Hepatocyte (in vitro differentiated cells): Measurements from ENCODE around the gene SMIM44. TPM values are rescaled to one million over a fixed set of nuclear protein-coding genes. Genes with fewer than 3 reads are reported as not detected.

Experiments
- DNase-seq: peaks from one replicate; pipeline ENCODE4 v3.0.0-alpha.2; 2016; ENCODE audit warnings: low spot score
- H2AFZ ChIP-seq: fragments of 200-600 bp; sonication (generic); 2 replicates; pipeline ENCODE4 v1.6.0; 2016; ENCODE audit warnings: antibody characterized with exemption, mild to moderate bottlenecking
- H3K27ac ChIP-seq: fragments of 200-600 bp; sonication (generic); 2 replicates; pipeline ENCODE4 v1.5.1; 2016; ENCODE audit warnings: mild to moderate bottlenecking
- H3K27me3 ChIP-seq: fragments of 200-600 bp; sonication (generic); 2 replicates; pipeline ENCODE4 v1.6.1; 2016
- H3K36me3 ChIP-seq: fragments of 200-600 bp; sonication (generic); replicated peaks from 2 replicates; pipeline ENCODE4 v1.5.1; 2016; ENCODE audit warnings: low read depth; ENCODE audit not compliant: insufficient read depth
- H3K4me1 ChIP-seq: fragments of 200-600 bp; sonication (generic); 2 replicates; pipeline ENCODE4 v1.5.1; 2016; ENCODE audit warnings: mild to moderate bottlenecking, moderate library complexity; ENCODE audit not compliant: insufficient read depth
- H3K4me2 ChIP-seq: fragments of 200-600 bp; sonication (generic); 2 replicates; pipeline ENCODE4 v1.6.0; 2016
- H3K4me3 ChIP-seq: fragments of 200-600 bp; sonication (generic); 2 replicates; pipeline ENCODE4 v1.5.1; 2016; ENCODE audit warnings: mild to moderate bottlenecking
- H3K79me2 ChIP-seq: fragments of 200-600 bp; sonication (generic); 2 replicates; pipeline ENCODE4 v1.6.0; 2017; ENCODE audit warnings: mild to moderate bottlenecking
- H3K9me2 ChIP-seq: fragments of 200-600 bp; sonication (generic); replicated peaks from 2 replicates; pipeline ENCODE4 v1.6.0; 2017; ENCODE audit warnings: mild to moderate bottlenecking; ENCODE audit not compliant: insufficient read depth
- H3K9me3 ChIP-seq: fragments of 200-600 bp; sonication (generic); 2 replicates; pipeline ENCODE4 v1.5.1; 2016; ENCODE audit warnings: low read depth, mild to moderate bottlenecking
- H4K20me1 ChIP-seq: fragments of 200-600 bp; sonication (generic); 2 replicates; pipeline ENCODE4 v1.6.0; 2016; ENCODE audit warnings: mild to moderate bottlenecking; ENCODE audit not compliant: insufficient read depth, poor library complexity, severe bottlenecking
- EZH2 ChIP-seq: fragments of 200-600 bp; sonication (generic); IDR thresholded peaks from 2 replicates; pipeline ENCODE4 v1.6.1; 2016; ENCODE audit warnings: antibody characterized with exemption, mild to moderate bottlenecking, borderline replicate concordance
- EZH2phosphoT487 ChIP-seq: fragments of 200-600 bp; sonication (generic); IDR thresholded peaks from one replicate; pipeline ENCODE4 v1.6.1; 2018; ENCODE audit warnings: antibody characterized with exemption, mild to moderate bottlenecking, low read depth, moderate library complexity; ENCODE audit not compliant: unreplicated experiment, severe bottlenecking
- WGBS: methylation state at CpG from one replicate; pipeline ENCODE4 v1.1.6; 2016; ENCODE audit warnings: low lambda C conversion rate; ENCODE audit errors: missing lambda C conversion rate; 5-methylcytosine and 5-hydroxymethylcytosine counted together
- polyA plus RNA-seq: library from polyadenylated mRNA; unstranded; fragments of >200 nt; fragmentation: Nextera tagmentation; extraction: Ambion mirVana; gene quantifications from 2 replicates; pipeline ENCODE4 v1.2.1, GENCODE V29; 2016
- total RNA-seq: library from RNA; depleted of rRNA; stranded (reverse); fragments of >200 nt; gene quantifications from 2 replicates; pipeline ENCODE4 v1.2.3, GENCODE V29; 2014
- TF ChIP-seq, protein P1 (sequence below): fragments of 200-600 bp; sonication (generic); IDR thresholded peaks from 2 replicates; pipeline ENCODE4 v1.5.1; 2016; ENCODE audit warnings: antibody characterized with exemption, mild to moderate bottlenecking; ENCODE audit not compliant: poor library complexity

Gene SMIM44
- total and polyA plus RNA-seq, 2 experiments from 2014 or later: not detected

DNA sequence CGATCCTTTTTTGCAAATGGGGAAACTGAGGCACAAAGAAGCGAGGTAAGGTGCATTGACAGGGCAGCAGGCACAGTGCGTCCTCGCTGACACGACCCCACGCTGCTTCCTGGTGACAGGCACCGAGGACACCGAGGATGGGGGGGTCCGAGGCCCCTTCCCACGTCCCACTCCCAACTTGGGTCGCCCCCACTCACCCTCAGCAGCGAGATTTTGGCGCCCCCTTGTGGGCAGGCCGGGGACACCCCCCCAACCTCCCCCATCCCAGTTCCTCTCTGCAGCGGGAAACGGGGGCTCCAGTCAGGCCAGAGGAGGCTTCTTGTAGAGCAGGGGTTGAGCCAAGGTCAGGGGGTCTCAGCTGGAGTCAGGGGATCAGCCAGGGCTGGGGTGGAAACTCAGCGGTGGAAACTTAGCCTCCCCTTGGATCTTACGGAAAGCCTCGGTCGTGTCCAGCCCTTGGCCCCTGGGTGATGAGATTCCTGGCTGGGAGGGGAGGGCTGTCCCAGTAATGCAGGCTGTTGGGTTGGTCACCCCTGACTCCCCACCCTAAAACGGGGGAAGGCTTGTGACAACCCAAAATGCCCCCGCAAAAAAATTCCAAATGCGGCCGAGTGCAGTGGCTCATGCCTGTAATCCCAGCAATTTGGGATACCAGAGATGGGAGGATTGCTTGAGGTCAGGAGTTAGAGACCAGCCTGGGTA lies 11.1 kb downstream of the SMIM44 start:
- Histone ChIP-seq H3K4me1 (peaks cover 19% of the 10 kb centered on the region), H3K36me3 (no peaks in the 10 kb centered on the region), H3K4me3 (no peak overlapping the region)

DNA sequence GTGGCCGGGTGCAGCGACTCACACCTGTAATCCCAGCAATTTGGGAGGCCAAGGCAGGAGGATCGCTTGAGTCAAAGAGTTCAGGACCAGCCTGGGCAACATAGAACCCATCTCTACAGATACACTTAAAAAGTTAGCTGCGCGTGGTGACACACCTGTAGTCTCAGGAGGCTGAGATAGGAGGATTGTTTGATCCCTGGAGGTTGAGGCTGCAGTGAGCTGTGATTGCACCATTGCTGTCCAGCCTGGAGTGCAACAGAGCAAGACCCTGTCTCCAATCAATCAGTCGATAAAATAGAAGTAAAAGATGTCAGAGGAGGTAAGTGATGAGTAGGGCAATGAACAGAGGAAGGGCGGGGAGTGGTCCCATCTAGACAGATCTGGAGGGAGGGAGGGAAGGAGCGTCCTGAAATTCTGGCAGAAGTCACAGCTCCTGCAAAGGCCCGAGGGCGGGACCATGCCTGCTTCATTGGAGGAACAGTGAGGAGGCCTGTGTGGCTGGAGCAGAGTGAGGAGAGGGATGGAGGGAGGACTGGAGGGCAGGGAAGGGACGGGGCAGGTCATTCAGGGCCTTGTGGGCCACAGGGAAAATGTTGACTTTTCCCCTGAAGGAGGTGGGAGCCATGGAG lies 12.6 kb downstream of the SMIM44 start:
- no peaks in the 10 kb centered on the region for H3K9me2 ChIP-seq
- no peak overlapping the region for H3K27ac ChIP-seq
- no peaks in the 10 kb centered on the region for H3K79me2 ChIP-seq
- H3K36me3 ChIP-seq: no peaks in the 10 kb centered on the region
- no peak overlapping the region for H3K4me2 ChIP-seq
- H3K9me3 ChIP-seq: no peaks in the 10 kb centered on the region
- H3K27me3 ChIP-seq: peaks cover 5% of the 10 kb centered on the region
- TF ChIP-seq EZH2: no peak
- no peak for TF ChIP-seq EZH2phosphoT487
- TF ChIP-seq, protein P1, sequence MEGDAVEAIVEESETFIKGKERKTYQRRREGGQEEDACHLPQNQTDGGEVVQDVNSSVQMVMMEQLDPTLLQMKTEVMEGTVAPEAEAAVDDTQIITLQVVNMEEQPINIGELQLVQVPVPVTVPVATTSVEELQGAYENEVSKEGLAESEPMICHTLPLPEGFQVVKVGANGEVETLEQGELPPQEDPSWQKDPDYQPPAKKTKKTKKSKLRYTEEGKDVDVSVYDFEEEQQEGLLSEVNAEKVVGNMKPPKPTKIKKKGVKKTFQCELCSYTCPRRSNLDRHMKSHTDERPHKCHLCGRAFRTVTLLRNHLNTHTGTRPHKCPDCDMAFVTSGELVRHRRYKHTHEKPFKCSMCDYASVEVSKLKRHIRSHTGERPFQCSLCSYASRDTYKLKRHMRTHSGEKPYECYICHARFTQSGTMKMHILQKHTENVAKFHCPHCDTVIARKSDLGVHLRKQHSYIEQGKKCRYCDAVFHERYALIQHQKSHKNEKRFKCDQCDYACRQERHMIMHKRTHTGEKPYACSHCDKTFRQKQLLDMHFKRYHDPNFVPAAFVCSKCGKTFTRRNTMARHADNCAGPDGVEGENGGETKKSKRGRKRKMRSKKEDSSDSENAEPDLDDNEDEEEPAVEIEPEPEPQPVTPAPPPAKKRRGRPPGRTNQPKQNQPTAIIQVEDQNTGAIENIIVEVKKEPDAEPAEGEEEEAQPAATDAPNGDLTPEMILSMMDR: no peak
- no peak for DNase-seq
- 84% methylated on average over 8 of the region's 11 CpGs for WGBS
- H4K20me1 ChIP-seq: no peaks in the 10 kb centered on the region
- peaks cover 19% of the 10 kb centered on the region for H3K4me1 ChIP-seq
- no peak overlapping the region for H3K4me3 ChIP-seq
- H2AFZ ChIP-seq: no peak overlapping the region

More for the DNA sequence above, 11.1 kb downstream of the SMIM44 start:
- Histone ChIP-seq H3K4me2 (no peak overlapping the region), H3K27me3 (no peaks in the 10 kb centered on the region), H3K9me2 (no peaks in the 10 kb centered on the region), H3K9me3 (no peaks in the 10 kb centered on the region), H2AFZ (no peak overlapping the region), H4K20me1 (no peaks in the 10 kb centered on the region), H3K79me2 (no peaks in the 10 kb centered on the region), H3K27ac (no peak overlapping the region)
- whole genome bisulfite sequencing: 48% methylated on average over 24 of the region's 24 CpGs
- no peak for DNase-seq
- no peak for TF ChIP-seq EZH2phosphoT487
- TF ChIP-seq, protein P1: peak; percentile 64

DNA sequence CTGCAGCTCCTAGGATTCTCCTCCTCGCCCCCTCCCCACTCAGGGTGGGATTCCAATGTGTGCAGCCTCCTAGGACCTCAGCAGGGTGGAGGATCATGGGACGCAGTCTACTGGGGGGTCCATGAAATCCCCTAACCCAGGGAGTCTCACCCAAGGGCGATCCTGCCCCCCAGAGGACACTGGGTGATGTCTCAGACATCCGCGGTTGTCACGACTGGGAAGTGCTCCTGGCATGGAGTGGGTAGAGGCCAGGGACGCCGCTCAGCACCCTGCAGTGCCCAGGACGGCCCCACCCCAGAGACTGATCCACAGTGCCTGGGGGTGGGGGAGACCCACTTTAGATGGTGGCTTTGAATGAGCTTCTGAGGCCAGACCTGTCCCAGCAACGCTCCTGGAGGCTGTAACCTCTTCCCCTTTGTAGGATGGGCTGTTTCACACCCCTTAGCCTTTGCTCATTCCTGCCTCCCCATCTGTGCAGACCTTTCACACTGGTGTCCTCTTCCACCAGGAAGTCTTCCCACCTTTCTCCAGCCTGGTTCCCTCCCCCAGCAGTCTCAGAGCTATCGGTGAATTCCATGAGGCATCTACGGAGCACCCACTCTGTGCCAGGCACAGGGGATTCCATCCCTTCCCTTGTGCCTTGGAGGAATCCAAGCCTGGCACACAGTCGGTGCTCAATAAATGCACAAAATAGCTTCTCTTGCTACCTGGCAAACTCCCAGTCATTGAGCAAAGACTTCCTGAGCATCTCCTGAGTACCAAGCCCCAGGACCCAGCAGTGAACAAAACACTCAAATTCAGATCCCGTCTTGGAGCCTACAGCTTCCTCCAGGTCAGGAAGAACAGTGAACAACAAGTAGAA lies 13.4 kb downstream of the SMIM44 start:
- no peaks in the 10 kb centered on the region for H4K20me1 ChIP-seq
- TF ChIP-seq EZH2: no peak
- TF ChIP-seq, protein P1: peak; percentile 10
- H2AFZ ChIP-seq: no peak overlapping the region
- no peaks in the 10 kb centered on the region for H3K9me3 ChIP-seq
- no peak overlapping the region for H3K27ac ChIP-seq
- H3K9me2 ChIP-seq: no peaks in the 10 kb centered on the region
- DNase-seq: no peak
- peaks cover 19% of the 10 kb centered on the region for H3K4me1 ChIP-seq
- H3K27me3 ChIP-seq: peaks cover 6% of the 10 kb centered on the region
- H3K4me3 ChIP-seq: no peak overlapping the region
- 60% methylated on average over 14 of the region's 14 CpGs for WGBS
- no peaks in the 10 kb centered on the region for H3K36me3 ChIP-seq
- no peaks in the 10 kb centered on the region for H3K79me2 ChIP-seq
- H3K4me2 ChIP-seq: no peak overlapping the region
